Spleen (tissue), 7 donors: ENCODE results near the gene UBE2I.

Source experiments
- CTCF ChIP-seq, 11 experiments: fragments of 200-600 bp in 7 of 11; fragments of 450-650 bp in 4 of 11; sonication (generic) in 4 of 11; IDR thresholded peaks in 8 of 11; conservative IDR thresholded peaks in 3 of 11; 1 replicate in 7 of 11; 2 replicates in 4 of 11; pipeline versions ENCODE4 v1.4.0 to v1.8.0; 2016 to 2021; ENCODE audit warnings: antibody characterized with exemption in 11 of 11, inconsistent platforms in 4 of 11, mild to moderate bottlenecking in 1 of 11
- POLR2A ChIP-seq, 3 donors: fragments of 450-650 bp; IDR thresholded peaks; one replicate each; pipeline ENCODE4 v1.5.1; 2017; ENCODE audit warnings: antibody characterized with exemption in 3 of 3, mild to moderate bottlenecking in 1 of 3
- donor health status: DM: no; HTN: no; CAD: no; lungs with moderate emphysema.
- donor health status: DM: no; HTN: no; CAD: no.
- donor health status: DM: no; HTN: no; CAD: no.

GRCh38 chr16:1340730-1341494, 31.5 kb downstream of the UBE2I start:
- TF ChIP-seq CTCF (IDR thresholded peaks at IDR 0.05 in 8 of 11, conservative IDR thresholded peaks at IDR 0.05 in 3 of 11) (no peak), POLR2A (IDR thresholded peaks at IDR 0.05) (no peak)
